H1 (cell line): Measurements from ENCODE around the gene DYNLT2B. TPM values are rescaled to one million over a fixed set of nuclear protein-coding genes. Genes with fewer than 3 reads are reported as not detected.

Experiments used
- CTCF ChIA-PET: fragments of 300-600 bp; sonication (Branson Sonifier 250); formaldehyde crosslinking; loops from one replicate; lab custom pipeline; 2021; ENCODE audit not compliant: partially characterized antibody; lab: Charles Lee
- POLR2A ChIA-PET: fragments of 300-600 bp; sonication (Branson Sonifier 250); formaldehyde crosslinking; loops from one replicate; lab custom pipeline; 2021; ENCODE audit warnings: inconsistent platforms; ENCODE audit not compliant: partially characterized antibody; lab: Charles Lee
- DNase-seq, 2 experiments: peaks; one replicate each; pipeline versions ENCODE4 v3.0.0 to v3.0.0-alpha.2; 2010 to 2022; ENCODE audit warnings: low spot score in 2 of 2, low read depth in 1 of 2, mixed read lengths in 1 of 2
- FAIRE-seq: peaks from 2 replicates; lab custom pipeline; 2011; peaks lifted over from hg19 to GRCh38; lab: Jason Lieb, UNC
- H2AFZ ChIP-seq: 2 replicates; pipeline ENCODE4 v1.8.1; 2012; ENCODE audit warnings: low read length, inconsistent platforms
- H2AK5ac ChIP-seq: 2 replicates; pipeline ENCODE4 v1.6.1; 2013; ENCODE audit warnings: low read depth, low read length
- H2BK120ac ChIP-seq: replicated peaks from 2 replicates; pipeline ENCODE3; 2013; ENCODE audit warnings: low read depth, low read length, inconsistent platforms
- H2BK12ac ChIP-seq: 2 replicates; pipeline ENCODE4 v1.6.1; 2013; ENCODE audit warnings: low read depth, low read length
- H2BK15ac ChIP-seq: 2 replicates; pipeline ENCODE4 v1.6.1; 2013; ENCODE audit warnings: low read length
- H2BK20ac ChIP-seq: 2 replicates; pipeline ENCODE4 v1.6.1; 2013; ENCODE audit warnings: low read length
- H2BK5ac ChIP-seq: 2 replicates; pipeline ENCODE4 v1.6.1; 2013; ENCODE audit warnings: low read depth, low read length
- H3K14ac ChIP-seq: 2 replicates; pipeline ENCODE4 v1.6.1; 2013; ENCODE audit warnings: inconsistent platforms; ENCODE audit not compliant: insufficient read length
- H3K18ac ChIP-seq: 2 replicates; pipeline ENCODE4 v1.6.1; 2013; ENCODE audit warnings: low read length; ENCODE audit errors: extremely low read depth
- H3K23ac ChIP-seq: 2 replicates; pipeline ENCODE4 v1.6.1; 2013; ENCODE audit warnings: inconsistent platforms; ENCODE audit not compliant: insufficient read length
- H3K23me2 ChIP-seq: 2 replicates; pipeline ENCODE4 v1.6.1; 2013; ENCODE audit warnings: low read depth, low read length
- H3K27ac ChIP-seq: 2 replicates; pipeline ENCODE4 v1.6.1; 2011; ENCODE audit warnings: low read depth, low read length, inconsistent platforms
- H3K27me3 ChIP-seq, 4 experiments: replicated peaks in 1 of 4; 1 replicate in 1 of 4; 2 replicates in 3 of 4; pipeline versions ENCODE4 v1.6.1 to v1.8.1; 2011 to 2013; ENCODE audit warnings: low read length in 3 of 4, mild to moderate bottlenecking in 3 of 4, inconsistent platforms in 2 of 4, mixed read lengths in 2 of 4, moderate library complexity in 1 of 4; ENCODE audit not compliant: control insufficient read depth in 3 of 4, insufficient read depth in 3 of 4; ENCODE audit errors: extremely low read depth in 1 of 4
- H3K36me3 ChIP-seq, 4 experiments: 2 replicates each; pipeline versions ENCODE4 v1.6.1 to v1.8.1; 2011 to 2013; ENCODE audit warnings: mild to moderate bottlenecking in 4 of 4, low read length in 3 of 4, moderate library complexity in 2 of 4, control low read depth in 1 of 4, inconsistent platforms in 1 of 4; ENCODE audit not compliant: insufficient read depth in 4 of 4, control insufficient read depth in 2 of 4
- H3K4ac ChIP-seq: replicated peaks from 2 replicates; pipeline ENCODE3; 2013; ENCODE audit warnings: low read length, low read depth, mixed read lengths, inconsistent platforms; ENCODE audit not compliant: insufficient read length
- H3K4me1 ChIP-seq, 4 experiments: replicated peaks in 1 of 4; 1 replicate in 1 of 4; 2 replicates in 3 of 4; pipeline versions ENCODE4 v1.6.1 to v1.8.1; 2011 to 2013; ENCODE audit warnings: low read length in 3 of 4, inconsistent platforms in 2 of 4, mixed read lengths in 1 of 4; ENCODE audit not compliant: insufficient read depth in 4 of 4, control insufficient read depth in 3 of 4
- H3K4me2 ChIP-seq, 2 experiments: 2 replicates each; pipeline versions ENCODE4 v1.6.1 to v1.8.1; 2011 to 2013; ENCODE audit warnings: low read depth in 2 of 2, low read length in 2 of 2, control low read depth in 1 of 2, inconsistent platforms in 1 of 2, mild to moderate bottlenecking in 1 of 2; ENCODE audit not compliant: insufficient read depth in 1 of 2
- H3K4me3 ChIP-seq, 4 experiments: fragments of 200-600, 300-600 bp in 1 of 4; sonication (generic), shearing (Covaris generic), sonication (Bioruptor Twin) in 1 of 4; 2 replicates each; pipeline versions ENCODE4 v1.5.1 to v1.8.1; 2011 to 2016; ENCODE audit warnings: low read length in 4 of 4, low read depth in 3 of 4, control low read depth in 2 of 4, inconsistent platforms in 2 of 4, mild to moderate bottlenecking in 2 of 4, mixed read lengths in 1 of 4, moderate library complexity in 1 of 4; ENCODE audit not compliant: insufficient read depth in 2 of 4; ENCODE audit errors: extremely low read depth in 1 of 4
- H3K56ac ChIP-seq: replicated peaks from 2 replicates; pipeline ENCODE3; 2013; ENCODE audit warnings: low read depth, mild to moderate bottlenecking, mixed read lengths, low read length, inconsistent platforms; ENCODE audit not compliant: insufficient read length
- H3K79me1 ChIP-seq: 2 replicates; pipeline ENCODE4 v1.6.1; 2013; ENCODE audit warnings: low read depth, low read length, control low read depth
- H3K79me2 ChIP-seq, 2 experiments: 2 replicates each; pipeline versions ENCODE4 v1.6.1 to v1.8.1; 2012 to 2013; ENCODE audit warnings: low read length in 2 of 2, mild to moderate bottlenecking in 2 of 2, inconsistent platforms in 1 of 2; ENCODE audit not compliant: insufficient read depth in 2 of 2, control insufficient read depth in 1 of 2
- H3K9ac ChIP-seq, 4 experiments: replicated peaks in 1 of 4; 1 replicate in 1 of 4; 2 replicates in 3 of 4; pipeline versions ENCODE4 v1.6.1 to v1.8.1; 2011 to 2013; ENCODE audit warnings: low read depth in 3 of 4, low read length in 3 of 4, control low read depth in 2 of 4, mild to moderate bottlenecking in 2 of 4, moderate library complexity in 2 of 4, inconsistent platforms in 1 of 4; ENCODE audit errors: extremely low read depth in 1 of 4
- H3K9me3 ChIP-seq, 2 experiments: 2 replicates each; pipeline versions ENCODE4 v1.6.1 to v1.8.1; 2012 to 2013; ENCODE audit warnings: mild to moderate bottlenecking in 2 of 2, moderate library complexity in 2 of 2, control low read depth in 1 of 2, inconsistent platforms in 1 of 2, low read depth in 1 of 2, low read length in 1 of 2, mixed read lengths in 1 of 2; ENCODE audit not compliant: insufficient read depth in 2 of 2
- H4K20me1 ChIP-seq, 2 experiments: replicated peaks in 1 of 2; 2 replicates each; pipeline versions ENCODE3 to v1.8.1; 2011 to 2013; ENCODE audit warnings: inconsistent platforms in 2 of 2, low read length in 2 of 2, mild to moderate bottlenecking in 1 of 2; ENCODE audit not compliant: insufficient read depth in 2 of 2, control insufficient read depth in 1 of 2
- H4K5ac ChIP-seq: 2 replicates; pipeline ENCODE4 v1.6.1; 2013; ENCODE audit warnings: low read length, low read depth, mixed read lengths, inconsistent platforms; ENCODE audit not compliant: insufficient read length
- H4K8ac ChIP-seq: 2 replicates; pipeline ENCODE4 v1.8.0; 2013; ENCODE audit warnings: mild to moderate bottlenecking, moderate library complexity, low read length, inconsistent platforms; ENCODE audit not compliant: insufficient read depth; ENCODE audit errors: extremely low read depth
- H4K91ac ChIP-seq: replicated peaks from 2 replicates; pipeline ENCODE3; 2013; ENCODE audit warnings: low read length, mixed read lengths, inconsistent platforms; ENCODE audit not compliant: insufficient read length
- ATF3 ChIP-seq: IDR thresholded peaks from 2 replicates; pipeline ENCODE4 v1.6.1; 2011; ENCODE audit warnings: low read depth, mild to moderate bottlenecking, low read length; ENCODE audit not compliant: insufficient read depth
- CBX8 ChIP-seq: fragments of 300-800, 300-1000 bp; sonication (generic); IDR thresholded peaks from 2 replicates; pipeline ENCODE4 v1.7.1; 2016; ENCODE audit warnings: low read depth, low read length, borderline replicate concordance
- CTBP2 ChIP-seq: IDR thresholded peaks from 2 replicates; pipeline ENCODE4 v1.7.0; 2011; ENCODE audit warnings: borderline replicate concordance, mild to moderate bottlenecking, moderate library complexity, mixed read lengths, low read length; ENCODE audit not compliant: insufficient read depth, insufficient read length
- MAFK ChIP-seq: IDR thresholded peaks from 2 replicates; pipeline ENCODE4 v1.6.1; 2012; ENCODE audit warnings: low read depth, mild to moderate bottlenecking, improper control_type of control experiment, low read length
- POLR2A ChIP-seq, 2 experiments: IDR thresholded peaks; 1 replicate in 1 of 2; 2 replicates in 1 of 2; pipeline ENCODE4 v1.6.1; 2011; ENCODE audit warnings: low read depth in 2 of 2, low read length in 2 of 2, mild to moderate bottlenecking in 2 of 2; ENCODE audit errors: control extremely low read depth in 1 of 2
- POLR2AphosphoS5 ChIP-seq: IDR thresholded peaks from 2 replicates; pipeline ENCODE4 v1.6.1; 2011; ENCODE audit warnings: low read depth, low read length
- POU5F1 ChIP-seq: IDR thresholded peaks from 2 replicates; pipeline ENCODE4 v1.6.1; 2011; ENCODE audit warnings: low read depth, mild to moderate bottlenecking, low read length, moderate library complexity
- RAD21 ChIP-seq, 2 experiments: IDR thresholded peaks in 1 of 2; conservative IDR thresholded peaks in 1 of 2; 2 replicates each; pipeline ENCODE4 v1.6.1; 2011; ENCODE audit warnings: low read depth in 2 of 2, low read length in 2 of 2, improper control_type of control experiment in 1 of 2, inconsistent platforms in 1 of 2, mild to moderate bottlenecking in 1 of 2, moderate library complexity in 1 of 2
- RBBP5 ChIP-seq: IDR thresholded peaks from 2 replicates; pipeline ENCODE4 v1.7.1; 2012; ENCODE audit warnings: low read depth, mild to moderate bottlenecking, inconsistent platforms, low read length, moderate library complexity, borderline replicate concordance
- RFX5 ChIP-seq: IDR thresholded peaks from 2 replicates; pipeline ENCODE4 v1.6.1; 2011; ENCODE audit warnings: low read depth, low read length, improper control_type of control experiment, borderline replicate concordance
- SAP30 ChIP-seq: fragments of 300-600 bp; sonication (generic); IDR thresholded peaks from 2 replicates; pipeline ENCODE4 v1.7.1; 2012; ENCODE audit warnings: low read length, moderate library complexity, mild to moderate bottlenecking, inconsistent platforms; ENCODE audit not compliant: insufficient read depth, insufficient replicate concordance
- SP2 ChIP-seq: IDR thresholded peaks from 2 replicates; pipeline ENCODE4 v1.6.1; 2012; ENCODE audit warnings: mild to moderate bottlenecking, low read length, inconsistent platforms
- TBP ChIP-seq: IDR thresholded peaks from 2 replicates; pipeline ENCODE4 v1.6.1; 2011; ENCODE audit warnings: low read depth, low read length, improper control_type of control experiment
- TEAD4 ChIP-seq: IDR thresholded peaks from 2 replicates; pipeline ENCODE4 v1.6.1; 2012; ENCODE audit warnings: low read depth, low read length, inconsistent platforms, mixed read lengths
- WGBS, 2 experiments: shearing (Covaris generic) in 1 of 2; methylation state at CpG; one replicate each; pipeline versions ENCODE4 v1.1.6 to v1.1.7; 2013 to 2015; ENCODE audit warnings: low lambda C conversion rate in 2 of 2, mixed read lengths in 2 of 2, inconsistent platforms in 1 of 2, low coverage in 1 of 2, missing lambda C conversion rate in 1 of 2; ENCODE audit not compliant: insufficient replicate concordance in 2 of 2, insufficient coverage in 1 of 2, insufficient read length in 1 of 2; ENCODE audit errors: extremely low coverage in 1 of 2, missing lambda C conversion rate in 1 of 2; 5-methylcytosine and 5-hydroxymethylcytosine counted together
- polyA plus RNA-seq, 7 experiments: library from polyadenylated mRNA; depleted of rRNA in 3 of 7; stranded (reverse) in 5 of 7; unstranded in 2 of 7; fragments of >200 nt in 5 of 7; fragments of 200-250 nt in 2 of 7; gene quantifications; 1 replicate in 5 of 7; 2 replicates in 1 of 7; 4 replicates in 1 of 7; pipeline versions ENCODE4 v1.2.1 to v1.2.3, GENCODE V29; 2011 to 2013; ENCODE audit warnings: missing spikeins in 2 of 7, mixed read lengths in 2 of 7
- total RNA-seq: library from RNA; stranded (reverse); fragmentation: NEBNext Ultra II Directional; extraction: Animal tissue kit (Norgen Biotek cat#: 25700); gene quantifications from 2 replicates; pipeline ENCODE4 v1.2.1, GENCODE V29; 2021

The DYNLT2B gene
- total and polyA plus RNA-seq, 2 of the 8 experiments (the other 6 are each of a cell fraction or from before 2014, with no cell fraction given), result 10.9 to 22.2 TPM

GRCh38 chr3:196335503-196335948 lies 17.5 kb upstream of the DYNLT2B start:
- no peak overlapping the region; the same call in 1 of the 2 replicates for H3K18ac ChIP-seq
- H3K14ac ChIP-seq, result no peak overlapping the region
- no peak for DNase-seq
- H3K27me3 ChIP-seq, result no peaks in the 10 kb centered on the region
- no peak overlapping the region for H4K91ac ChIP-seq
- no peak overlapping the region for H2BK12ac ChIP-seq
- no peaks in the 10 kb centered on the region for H3K23me2 ChIP-seq
- H2BK5ac ChIP-seq, result no peak overlapping the region
- no peak overlapping the region for H2BK15ac ChIP-seq
- H3K9me3 ChIP-seq, result no peaks in the 10 kb centered on the region
- H2BK120ac ChIP-seq, result no peak overlapping the region
- H3K36me3 ChIP-seq, result no peaks in the 10 kb centered on the region
- H3K79me1 ChIP-seq, result no peaks in the 10 kb centered on the region
- no peak overlapping the region for H4K8ac ChIP-seq
- no peak overlapping the region for H2AFZ ChIP-seq
- no peak overlapping the region for H2BK20ac ChIP-seq
- H3K4me1 ChIP-seq, result no peaks in the 10 kb centered on the region; a peak in 1 of 7 replicates
- H4K5ac ChIP-seq, result no peak overlapping the region
- ChIA-PET POLR2A (no interaction called here), CTCF (no interaction called here)
- no peak overlapping the region for H3K27ac ChIP-seq
- H2AK5ac ChIP-seq, result no peak overlapping the region
- H3K23ac ChIP-seq, result no peak overlapping the region
- H3K56ac ChIP-seq, result no peak overlapping the region
- H3K4me3 ChIP-seq, result no peak overlapping the region
- 80% methylated on average over 5 of the region's 12 CpGs; no CpG with 5 or more reads in 1 of the 2 experiments for WGBS, 2 experiments
- no peak overlapping the region for H3K9ac ChIP-seq
- no peaks in the 10 kb centered on the region for H4K20me1 ChIP-seq
- H3K4me2 ChIP-seq, result no peak overlapping the region
- no peak for FAIRE-seq
- H3K4ac ChIP-seq, result no peak overlapping the region
- H3K79me2 ChIP-seq, result no peaks in the 10 kb centered on the region
- TF ChIP-seq RAD21 (IDR thresholded peaks at IDR 0.05 in 1 of 2, conservative IDR thresholded peaks at IDR 0.05 in 1 of 2; ENCODE audit: low read depth in 2 of 2, low read length in 2 of 2) (no peak), MAFK (no peak), CBX8 (no peak), POLR2A (IDR thresholded peaks at IDR 0.05; ENCODE audit: control extremely low read depth in 1 of 2, low read depth in 2 of 2, low read length in 2 of 2) (no peak), SAP30 (no peak), SP2 (no peak), ATF3 (no peak), CTBP2 (no peak), TEAD4 (no peak), TBP (no peak), POU5F1 (no peak), RBBP5 (no peak), RFX5 (no peak), POLR2AphosphoS5 (no peak)
